Measurements from ENCODE around the gene SPESP1. TPM values are rescaled to one million over a fixed set of nuclear protein-coding genes. Genes with fewer than 3 reads are reported as not detected.

Gene SPESP1
- total and polyA plus RNA-seq, 12 donors = 1.6 to 16.5 (median 4.8) TPM

- TF ChIP-seq POLR2A (IDR thresholded peaks at IDR 0.05) (no peak), CTCF (IDR thresholded peaks at IDR 0.05) (no peak)
- intact Hi-C loops (cut with DNase I) = no loop called here
- Histone ChIP-seq H3K36me3 (replicated peaks in 1 of 2) (no peaks in the 10 kb centered on the region), H3K27ac (no peak overlapping the region), H3K9me3 (replicated peaks in 1 of 3) (no peaks in the 10 kb centered on the region), H3K27me3 (no peaks in the 10 kb centered on the region), H3K4me3 (no peak overlapping the region), H3K4me1 (replicated peaks in 1 of 2) (no peaks in the 10 kb centered on the region)
- no peak for DNase-seq
- WGBS, 4 donors = 91 to 94% (median 93%) methylated on average over 6 of the region's 6 CpGs
Measured at GRCh38 chr15:68982976-68983563, 52.7 kb downstream of the SPESP1 start.

GRCh38 chr15:68983961-68984481 is 53.7 kb downstream of the SPESP1 start:
- Histone ChIP-seq H3K4me1 (replicated peaks in 1 of 2) (no peaks in the 10 kb centered on the region), H3K27me3 (no peaks in the 10 kb centered on the region)
- intact Hi-C loops (cut with DNase I) = no loop called here

GRCh38 chr15:68984586-68984985 is 54.3 kb downstream of the SPESP1 start:
- no peak for DNase-seq
- H3K9me3 ChIP-seq (replicated peaks in 1 of 3) = no peaks in the 10 kb centered on the region
- 90 to 96% (median 92%) methylated on average over 3 of the region's 3 CpGs for WGBS, 4 donors
- no peaks in the 10 kb centered on the region for H3K4me1 ChIP-seq (replicated peaks in 1 of 2)
- no peaks in the 10 kb centered on the region for H3K36me3 ChIP-seq (replicated peaks in 1 of 2)
- no peak overlapping the region for H3K4me3 ChIP-seq
- no peak for TF ChIP-seq CTCF (IDR thresholded peaks at IDR 0.05)
- no peak for TF ChIP-seq POLR2A (IDR thresholded peaks at IDR 0.05)
- intact Hi-C loops (cut with DNase I) = no loop called here
- H3K27me3 ChIP-seq = no peaks in the 10 kb centered on the region
- H3K27ac ChIP-seq = no peak overlapping the region

More at GRCh38 chr15:68983961-68984481, 53.7 kb downstream of the SPESP1 start:
- TF ChIP-seq CTCF (IDR thresholded peaks at IDR 0.05) (no peak), POLR2A (IDR thresholded peaks at IDR 0.05) (no peak)
- no peak for DNase-seq
- Histone ChIP-seq H3K27ac (no peak overlapping the region), H3K4me3 (no peak overlapping the region), H3K36me3 (replicated peaks in 1 of 2) (no peaks in the 10 kb centered on the region), H3K9me3 (replicated peaks in 1 of 3) (no peaks in the 10 kb centered on the region)
- WGBS, 4 donors = 69 to 72% (median 69%) methylated on average over 4 of the region's 4 CpGs

GRCh38 chr15:68985361-68985891 is 55.1 kb downstream of the SPESP1 start:
- Histone ChIP-seq H3K36me3 (replicated peaks in 1 of 2) (no peaks in the 10 kb centered on the region), H3K27me3 (no peaks in the 10 kb centered on the region), H3K4me1 (replicated peaks in 1 of 2) (no peaks in the 10 kb centered on the region), H3K9me3 (replicated peaks in 1 of 3) (no peaks in the 10 kb centered on the region), H3K27ac (no peak overlapping the region), H3K4me3 (no peak overlapping the region)
- 81 to 86% (median 84%) methylated on average over 5 of the region's 5 CpGs for WGBS, 4 donors
- DNase-seq = no peak
- intact Hi-C loops (cut with DNase I) = no loop called here
- no peak for TF ChIP-seq POLR2A (IDR thresholded peaks at IDR 0.05)
- no peak for TF ChIP-seq CTCF (IDR thresholded peaks at IDR 0.05)
